Ramos (cell line): ENCODE results near the gene TNPO2.

ENCODE experiments used
- in situ Hi-C: fragments of 300-500 bp; cut with MboI; formaldehyde crosslinking; loops from one replicate; pipeline ENCODE4 v1.14.3; 2022; ENCODE audit warnings: low sequenced_read_pairs; ENCODE audit not compliant: unreplicated experiment

Gene TNPO2

DNA sequence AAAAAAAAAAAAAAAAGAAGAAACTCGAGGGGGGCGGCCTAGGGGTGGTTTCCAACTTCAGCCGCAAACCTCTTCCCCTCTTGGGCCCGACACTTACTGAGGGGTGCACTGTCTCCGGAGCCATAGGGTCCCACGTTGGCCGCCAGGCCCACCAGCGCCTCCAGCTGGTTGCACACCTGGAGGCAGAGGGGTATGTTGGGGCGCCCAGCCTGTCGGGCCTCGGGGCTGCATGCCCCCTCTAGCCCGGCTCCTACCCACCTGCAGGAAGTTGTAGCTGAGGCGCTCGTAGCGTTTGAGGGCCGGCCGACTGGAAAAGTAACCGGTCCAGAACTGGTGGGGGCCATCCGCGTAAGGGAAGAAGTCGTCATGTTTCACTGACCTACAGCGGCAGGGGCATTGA lies 65.8 kb downstream of the TNPO2 start:
- in situ Hi-C loops = no loop called here

- in situ Hi-C loops = no loop called here
Observed at GRCh38 chr19:12656899-12657571, 66.7 kb downstream of the TNPO2 start.

DNA sequence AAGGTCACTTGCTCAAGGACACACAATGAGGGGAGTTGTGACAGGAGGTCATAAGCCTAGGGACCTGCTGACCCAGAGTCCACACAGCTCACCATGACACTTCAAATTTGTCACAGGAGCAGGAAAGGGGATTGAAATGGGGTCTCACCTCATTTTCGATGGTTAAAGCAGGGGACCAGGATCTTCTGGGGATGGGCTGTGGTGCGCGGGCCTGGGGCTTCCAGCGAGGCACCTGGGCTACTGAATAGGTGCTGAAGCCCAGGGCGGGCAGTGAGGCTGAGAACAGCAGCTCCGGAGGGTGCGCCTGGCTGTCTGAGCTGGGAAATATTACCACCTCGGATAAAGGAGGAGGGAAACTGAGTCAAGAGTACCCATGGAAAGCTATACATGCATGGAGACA lies 68.2 kb downstream of the TNPO2 start:
- in situ Hi-C loops = no loop called here

- in situ Hi-C loops = no loop called here
Observed at GRCh38 chr19:12652219-12652618, 71.5 kb downstream of the TNPO2 start.

DNA sequence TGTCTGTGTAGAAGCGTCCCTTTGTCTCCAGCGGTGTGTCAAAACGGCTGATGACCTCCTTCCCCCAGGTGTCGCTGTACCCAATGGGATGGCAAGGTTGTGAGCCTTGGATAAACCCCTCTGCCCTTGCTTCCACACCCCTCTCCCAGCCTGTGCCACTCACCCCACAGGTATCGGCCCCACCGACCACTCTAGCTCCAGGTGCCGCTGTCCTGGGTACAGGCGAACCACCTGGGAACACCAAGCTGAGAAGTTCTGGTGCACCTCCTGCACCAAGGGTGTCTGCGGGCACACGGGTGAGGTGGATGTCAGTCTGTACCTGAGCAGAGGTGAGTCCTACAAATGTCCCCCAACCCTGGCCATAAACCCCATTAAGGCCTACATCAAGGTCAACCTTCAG lies 73.8 kb downstream of the TNPO2 start:
- in situ Hi-C loops = no loop called here
